Small intestine (tissue), 16 donors: Measurements from ENCODE around the gene CMBL. TPM values are rescaled to one million over a fixed set of nuclear protein-coding genes. Genes with fewer than 3 reads are reported as not detected.
A peak's percentile ranks its signal among the peaks of the same experiment; 100 is the strongest.

ENCODE experiments used
- DNase-seq, 2 donors: peaks; one replicate each; pipeline versions ENCODE4 v3.0.0 to v3.0.0-alpha.2; 2013
- FAIRE-seq: peaks from 2 replicates; lab custom pipeline; 2012; peaks lifted over from hg19 to GRCh38; lab: Jason Lieb, UNC
- H3K27ac ChIP-seq, 3 donors: one replicate each; pipeline ENCODE4 v1.5.1; 2013; ENCODE audit warnings: low read length in 2 of 3, mild to moderate bottlenecking in 2 of 3, control low read depth in 1 of 3, inconsistent platforms in 1 of 3, low read depth in 1 of 3, moderate library complexity in 1 of 3
- H3K27me3 ChIP-seq, 3 donors: one replicate each; pipeline ENCODE4 v1.6.1; 2013; ENCODE audit warnings: low read length in 3 of 3, inconsistent platforms in 1 of 3; ENCODE audit not compliant: control insufficient read depth in 3 of 3, insufficient read depth in 3 of 3
- H3K36me3 ChIP-seq, 3 donors: one replicate each; pipeline ENCODE4 v1.6.1; 2013; ENCODE audit warnings: low read length in 3 of 3, inconsistent platforms in 1 of 3, low read depth in 1 of 3, mild to moderate bottlenecking in 1 of 3, moderate library complexity in 1 of 3; ENCODE audit not compliant: control insufficient read depth in 3 of 3, insufficient read depth in 2 of 3
- H3K4me1 ChIP-seq, 3 donors: one replicate each; pipeline ENCODE4 v1.6.1; 2013; ENCODE audit warnings: low read length in 2 of 3, inconsistent platforms in 1 of 3, low read depth in 1 of 3, mild to moderate bottlenecking in 1 of 3, moderate library complexity in 1 of 3; ENCODE audit not compliant: control insufficient read depth in 3 of 3, insufficient read depth in 2 of 3
- H3K4me3 ChIP-seq, 3 donors: one replicate each; pipeline ENCODE4 v1.5.1; 2013; ENCODE audit warnings: low read length in 3 of 3, control low read depth in 1 of 3, inconsistent platforms in 1 of 3, low read depth in 1 of 3, mild to moderate bottlenecking in 1 of 3, moderate library complexity in 1 of 3
- H3K9me3 ChIP-seq, 2 donors: one replicate each; pipeline ENCODE4 v1.6.1; 2013; ENCODE audit warnings: low read depth in 1 of 2, low read length in 1 of 2; ENCODE audit not compliant: control insufficient read depth in 2 of 2, insufficient read depth in 1 of 2
- WGBS, 3 donors: extraction: QIAGEN DNeasy Blood & Tissue Kit; methylation state at CpG; one replicate each; pipeline ENCODE4 v1.1.7; 2013; 5-methylcytosine and 5-hydroxymethylcytosine counted together
- long read RNA-seq, 10 donors: transcript quantifications; one replicate each; lab custom pipeline, GENCODE V29; 2026
- polyA plus RNA-seq, 4 donors: library from polyadenylated mRNA; stranded (reverse) in 3 of 4; unstranded in 1 of 4; fragments of 200-250 nt in 3 of 4; fragments of 120-200 nt in 1 of 4; gene quantifications; one replicate each; pipeline versions ENCODE4 v1.2.1 to v1.2.3, GENCODE V29; 2013
- donor health status: healthy with polysubstance abuse.
- donor health status: control.
- donor health status: control.
- donor health status: Bipolar disorder and iron deficiency.
- donor health status: healthy.

The CMBL gene
- 100 to 1,000 TPM in 2 of 4 donors, 10 to 100 TPM in 2; 81.5 to 516 (median 162) TPM for polyA plus RNA-seq
- long read RNA-seq, donor 1, transcript CMBL-201 (6 exons, 2,335 nt): major isoform, 39 of 106 reads
- long read RNA-seq, donor 1, partial matches to known transcripts: 67 of 106 reads
- long read RNA-seq, donor 1, other reads (novel, unspliced or antisense): 0 of 106 reads
- long read RNA-seq, donor 2, partial matches to known transcripts: 10 of 14 reads
- long read RNA-seq, donor 2, other reads (novel, unspliced or antisense): 0 of 14 reads
- long read RNA-seq, donor 3, transcript CMBL-201 (6 exons, 2,335 nt): major isoform, 9 of 19 reads
- long read RNA-seq, donor 3, partial matches to known transcripts: 9 of 19 reads
- long read RNA-seq, donor 3, other reads (novel, unspliced or antisense): 0 of 19 reads
- long read RNA-seq, donor 4: 0 reads
- long read RNA-seq, donor 5, partial matches to known transcripts: 0 of 3 reads
- long read RNA-seq, donor 5, other reads (novel, unspliced or antisense): 0 of 3 reads
- long read RNA-seq, donor 6, transcript CMBL-201 (6 exons, 2,335 nt): major isoform, 17 of 56 reads
- long read RNA-seq, donor 6, partial matches to known transcripts: 37 of 56 reads
- long read RNA-seq, donor 6, other reads (novel, unspliced or antisense): 0 of 56 reads
- long read RNA-seq, donor 7, transcript CMBL-201 (6 exons, 2,335 nt): major isoform, 16 of 39 reads
- long read RNA-seq, donor 7, partial matches to known transcripts: 21 of 39 reads
- long read RNA-seq, donor 7, other reads (novel, unspliced or antisense): 0 of 39 reads
- long read RNA-seq, donor 8, partial matches to known transcripts: 0 of 2 reads
- long read RNA-seq, donor 8, other reads (novel, unspliced or antisense): 0 of 2 reads
- long read RNA-seq, donor 9, partial matches to known transcripts: 0 of 5 reads
- long read RNA-seq, donor 9, other reads (novel, unspliced or antisense): 0 of 5 reads
- long read RNA-seq, donor 10, transcript CMBL-201 (6 exons, 2,335 nt): major isoform, 16 of 47 reads
- long read RNA-seq, donor 10, partial matches to known transcripts: 30 of 47 reads
- long read RNA-seq, donor 10, other reads (novel, unspliced or antisense): 0 of 47 reads

GRCh38 chr5:10307206-10308148 lies at the start of gene CMBL:
CMBL (minus strand) TSS chr5:10307902; CDS start chr5:10290762, 17,140 bp downstream.
- FAIRE-seq: no peak
- 2 to 3% (median 2%) methylated on average over 56 of the region's 56 CpGs for WGBS, 3 donors
- peaks cover 2 to 38% (median 13%) of the 10 kb centered on the region in 3 donors for H3K4me1 ChIP-seq

GRCh38 chr5:10355071-10355889 lies 47.6 kb upstream of the CMBL start:
- WGBS, 3 donors: 10 to 19% (median 14%) methylated on average over 16 of the region's 16 CpGs
- H3K9me3 ChIP-seq: no peaks in the 10 kb centered on the region
- H3K4me1 ChIP-seq: peaks cover 0 to 14% (median 2%) of the 10 kb centered on the region in 3 donors
- H3K27me3 ChIP-seq: no peaks in the 10 kb centered on the region
- peak overlapping the region; percentile 30 to 99 (median 78) for H3K4me3 ChIP-seq
- peak; percentile 73 to 76 for DNase-seq
- peak overlapping the region; percentile 38 to 97 (median 41) for H3K27ac ChIP-seq
- peaks cover 0 to 4% (median 0%) of the 10 kb centered on the region in 3 donors for H3K36me3 ChIP-seq
- FAIRE-seq: no peak

More at GRCh38 chr5:10307206-10308148, at the start of gene CMBL:
- DNase-seq: peak; percentile 86 to 93
- Histone ChIP-seq H3K9me3 (peaks cover 0 to 2% of the 10 kb centered on the region in 2 donors), H3K4me3 (peak within 1 kb of the TSS; percentile 46 to 79 (median 58)), H3K27me3 (peaks cover 0 to 3% (median 0%) of the 10 kb centered on the region in 3 donors), H3K27ac (peak within 1 kb of the TSS; percentile 76 to 92 (median 90)), H3K36me3 (peaks cover 0 to 11% (median 0%) of the 10 kb centered on the region in 3 donors)

DNA sequence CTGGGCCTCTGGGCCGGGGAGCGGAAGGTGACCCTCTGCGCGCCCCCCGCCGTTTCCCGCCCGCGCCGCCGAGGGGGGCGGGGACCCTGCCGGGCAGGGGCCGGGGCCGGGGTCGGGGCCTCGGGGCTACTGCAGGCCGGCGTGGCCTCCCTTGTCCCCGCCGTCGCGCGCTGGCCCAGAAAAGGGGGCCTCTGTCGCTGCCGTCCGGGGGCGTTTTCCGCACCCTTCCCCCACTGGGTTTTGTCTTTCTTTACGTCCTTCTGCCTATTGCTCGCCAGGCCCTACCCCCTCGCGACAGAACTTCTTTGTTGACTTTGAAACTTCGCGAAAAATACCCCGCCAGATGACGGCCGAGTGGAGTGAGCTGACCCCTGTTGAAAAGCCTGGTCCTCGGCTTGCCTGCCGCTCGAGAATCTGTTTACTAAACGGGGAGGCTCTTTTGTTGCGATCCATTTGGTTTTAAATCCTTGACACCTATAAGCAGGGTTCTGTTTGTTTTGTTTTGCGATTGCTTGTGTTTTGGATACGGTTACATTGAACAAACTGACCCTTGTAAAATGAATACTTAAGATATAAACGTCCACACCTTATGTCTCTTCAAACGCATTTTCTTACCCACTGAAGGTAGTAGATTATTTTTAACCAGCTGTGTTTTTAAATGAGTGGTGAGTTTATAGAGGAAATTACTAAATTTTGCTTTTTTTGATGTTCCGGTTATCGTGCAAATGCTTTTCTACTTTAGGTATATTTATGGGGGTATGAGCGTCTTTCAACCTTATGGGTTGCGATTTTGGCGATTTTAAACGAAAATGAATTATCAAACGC lies 46.6 kb upstream of the CMBL start:
- H3K9me3 ChIP-seq: no peaks in the 10 kb centered on the region
- WGBS, 3 donors: 1% methylated on average over 42 to 54 of the region's 54 CpGs
- FAIRE-seq: no peak
- H3K27me3 ChIP-seq: no peaks in the 10 kb centered on the region
- DNase-seq: peak; percentile 42 to 77
- H3K36me3 ChIP-seq: no peaks in the 10 kb centered on the region
- peaks cover 0 to 14% (median 2%) of the 10 kb centered on the region in 3 donors for H3K4me1 ChIP-seq
- H3K27ac ChIP-seq: peak overlapping the region; percentile 95 to 97 (median 97)
- peak overlapping the region; percentile 78 to 99 (median 90) for H3K4me3 ChIP-seq

GRCh38 chr5:10353241-10354047 lies 45.7 kb upstream of the CMBL start, which contains the start of gene MARCHF6:
MARCHF6 (plus strand) TSS chr5:10353695; CDS start chr5:10353899, 204 bp downstream.
- Histone ChIP-seq H3K4me3 (peak within 1 kb of the TSS; percentile 78 to 99 (median 90)), H3K9me3 (no peaks in the 10 kb centered on the region), H3K4me1 (peaks cover 0 to 14% (median 2%) of the 10 kb centered on the region in 3 donors), H3K36me3 (no peaks in the 10 kb centered on the region), H3K27me3 (no peaks in the 10 kb centered on the region), H3K27ac (peak within 1 kb of the TSS; percentile 95 to 97 (median 97))
- FAIRE-seq: no peak
- DNase-seq: peak; percentile 96 to 97
- 0 to 1% (median 0%) methylated on average over 55 to 92 of the region's 92 CpGs for WGBS, 3 donors

DNA sequence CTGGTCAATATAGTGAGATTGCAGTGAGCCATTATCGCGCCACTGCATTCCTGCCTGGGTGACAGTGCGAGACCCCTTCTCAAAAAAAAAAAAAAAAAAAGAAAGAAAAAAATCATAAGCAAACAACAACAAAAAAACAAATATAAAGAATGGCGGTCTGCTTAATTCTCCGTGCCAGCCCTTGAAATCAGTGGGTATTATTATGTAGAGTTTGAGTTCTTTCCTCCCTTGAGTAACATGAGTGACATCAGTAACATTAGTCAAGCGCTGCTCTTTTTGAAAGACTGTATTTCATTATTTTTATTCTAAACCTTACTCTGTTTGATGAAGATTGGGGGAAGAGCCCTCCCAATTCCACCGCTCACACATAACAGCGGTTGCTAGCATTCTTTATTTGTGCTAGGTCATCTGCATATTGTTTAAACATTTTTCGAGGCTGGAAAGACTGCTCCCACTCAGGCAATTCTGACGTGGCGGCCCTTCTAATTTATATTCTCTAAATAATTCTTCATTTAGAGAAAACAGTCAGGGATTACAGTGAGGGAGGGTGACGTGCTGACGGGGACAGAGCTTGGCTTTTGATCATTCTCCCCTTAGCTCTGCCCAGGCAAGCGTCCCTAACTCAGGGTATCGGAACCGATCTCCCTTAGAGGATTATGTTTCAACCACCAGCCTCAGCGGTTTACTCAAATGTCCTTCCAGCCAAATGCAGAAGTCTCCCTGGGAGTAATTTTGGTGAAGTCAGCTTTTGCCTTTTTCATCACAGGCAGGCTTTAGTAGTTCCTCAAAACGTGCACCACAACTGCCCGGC lies 44.9 kb upstream of the CMBL start:
- no peak for DNase-seq
- 25 to 30% (median 27%) methylated on average over 19 of the region's 19 CpGs for WGBS, 3 donors
- FAIRE-seq: no peak

More for the DNA sequence above, 44.9 kb upstream of the CMBL start:
- peak overlapping the region; percentile 94 to 97 (median 97) for H3K27ac ChIP-seq
- H3K36me3 ChIP-seq: no peaks in the 10 kb centered on the region
- peak overlapping the region; percentile 78 to 99 (median 90) for H3K4me3 ChIP-seq
- H3K27me3 ChIP-seq: no peaks in the 10 kb centered on the region
- peaks cover 0 to 14% (median 0%) of the 10 kb centered on the region in 3 donors for H3K4me1 ChIP-seq
- no peaks in the 10 kb centered on the region for H3K9me3 ChIP-seq
